HUES64 (cell line): ENCODE results near the gene UBA5.

ENCODE experiments used
- H3K27ac ChIP-seq: 2 replicates; pipeline ENCODE4 v1.7.0; 2013; ENCODE audit warnings: low read depth, low read length, inconsistent platforms
- H3K27me3 ChIP-seq: 2 replicates; pipeline ENCODE4 v1.6.1; 2013; ENCODE audit warnings: mild to moderate bottlenecking, low read length; ENCODE audit not compliant: insufficient read depth
- H3K36me3 ChIP-seq: 2 replicates; pipeline ENCODE4 v1.6.1; 2013; ENCODE audit warnings: mild to moderate bottlenecking, low read length; ENCODE audit not compliant: insufficient read depth
- H3K4me1 ChIP-seq: 2 replicates; pipeline ENCODE4 v1.6.1; 2013; ENCODE audit warnings: mild to moderate bottlenecking, low read length, moderate library complexity; ENCODE audit not compliant: insufficient read depth
- H3K4me3 ChIP-seq: 2 replicates; pipeline ENCODE4 v1.5.1; 2013; ENCODE audit warnings: mild to moderate bottlenecking, low read length, moderate library complexity
- H3K9ac ChIP-seq: 2 replicates; pipeline ENCODE4 v1.6.1; 2013; ENCODE audit warnings: mild to moderate bottlenecking, low read depth, low read length
- H3K9me3 ChIP-seq: 2 replicates; pipeline ENCODE4 v1.6.1; 2013; ENCODE audit warnings: low read depth, low read length; ENCODE audit not compliant: insufficient read depth
- WGBS: fragments of 150-250, 120-280 bp; methylation state at CpG from one replicate; pipeline ENCODE4 v1.1.7; 2013; ENCODE audit warnings: missing lambda C conversion rate; 5-methylcytosine and 5-hydroxymethylcytosine counted together

UBA5 gene

DNA sequence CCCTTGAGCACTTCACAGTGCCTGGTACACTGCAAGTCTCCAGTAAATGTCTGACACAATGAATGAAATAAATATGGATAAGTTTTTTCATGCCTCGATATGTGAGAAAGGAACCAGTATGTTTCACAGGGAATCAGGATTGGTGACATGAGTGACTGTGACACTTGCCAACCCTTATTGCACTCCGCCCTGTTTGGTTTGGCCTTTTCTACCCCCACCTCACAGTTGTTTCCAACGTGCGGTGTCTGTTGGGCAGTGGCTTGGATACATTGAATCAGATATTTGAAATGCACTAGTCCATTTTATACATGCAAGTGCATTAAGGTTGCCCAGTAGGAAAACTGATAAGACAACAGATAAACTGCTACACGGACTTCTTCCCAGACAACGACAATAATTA is 60.1 kb downstream of the UBA5 start:
- Histone ChIP-seq H3K4me3 (no peak overlapping the region), H3K27me3 (no peaks in the 10 kb centered on the region), H3K4me1 (peaks cover 5% of the 10 kb centered on the region; the same call in 1 of the 2 replicates), H3K27ac (no peak overlapping the region), H3K9me3 (no peaks in the 10 kb centered on the region), H3K36me3 (peaks cover 40% of the 10 kb centered on the region), H3K9ac (no peak overlapping the region)
- 84% methylated on average over 4 of the region's 6 CpGs for WGBS

- WGBS: 7% methylated on average over 47 of the region's 47 CpGs
- Histone ChIP-seq H3K36me3 (peaks cover 26% of the 10 kb centered on the region), H3K27me3 (no peaks in the 10 kb centered on the region), H3K27ac (peak overlapping the region; percentile 85; the same call in 1 of the 2 replicates), H3K9me3 (no peaks in the 10 kb centered on the region), H3K4me3 (peak overlapping the region; percentile 92), H3K9ac (peak overlapping the region; percentile 80), H3K4me1 (peaks cover 5% of the 10 kb centered on the region; the same call in 1 of the 2 replicates)
These were observed 61.5 kb downstream of the UBA5 start for GRCh38 chr3:132721479-132722164.

- Histone ChIP-seq H3K4me3 (peak within 1 kb of the TSS; percentile 99), H3K9ac (peak within 1 kb of the TSS; percentile 83), H3K9me3 (no peaks in the 10 kb centered on the region), H3K27me3 (no peaks in the 10 kb centered on the region), H3K4me1 (peaks cover 5% of the 10 kb centered on the region; the same call in 1 of the 2 replicates), H3K27ac (peak within 1 kb of the TSS; percentile 85; the same call in 1 of the 2 replicates), H3K36me3 (peaks cover 18% of the 10 kb centered on the region)
- WGBS: under 1% methylated on average over 80 of the region's 96 CpGs
These were observed 62.3 kb downstream of the UBA5 start, which contains the start of gene NPHP3 for GRCh38 chr3:132722165-132723023. NPHP3 (minus strand) TSS chr3:132722409; CDS start chr3:132722355, 54 bp downstream.

DNA sequence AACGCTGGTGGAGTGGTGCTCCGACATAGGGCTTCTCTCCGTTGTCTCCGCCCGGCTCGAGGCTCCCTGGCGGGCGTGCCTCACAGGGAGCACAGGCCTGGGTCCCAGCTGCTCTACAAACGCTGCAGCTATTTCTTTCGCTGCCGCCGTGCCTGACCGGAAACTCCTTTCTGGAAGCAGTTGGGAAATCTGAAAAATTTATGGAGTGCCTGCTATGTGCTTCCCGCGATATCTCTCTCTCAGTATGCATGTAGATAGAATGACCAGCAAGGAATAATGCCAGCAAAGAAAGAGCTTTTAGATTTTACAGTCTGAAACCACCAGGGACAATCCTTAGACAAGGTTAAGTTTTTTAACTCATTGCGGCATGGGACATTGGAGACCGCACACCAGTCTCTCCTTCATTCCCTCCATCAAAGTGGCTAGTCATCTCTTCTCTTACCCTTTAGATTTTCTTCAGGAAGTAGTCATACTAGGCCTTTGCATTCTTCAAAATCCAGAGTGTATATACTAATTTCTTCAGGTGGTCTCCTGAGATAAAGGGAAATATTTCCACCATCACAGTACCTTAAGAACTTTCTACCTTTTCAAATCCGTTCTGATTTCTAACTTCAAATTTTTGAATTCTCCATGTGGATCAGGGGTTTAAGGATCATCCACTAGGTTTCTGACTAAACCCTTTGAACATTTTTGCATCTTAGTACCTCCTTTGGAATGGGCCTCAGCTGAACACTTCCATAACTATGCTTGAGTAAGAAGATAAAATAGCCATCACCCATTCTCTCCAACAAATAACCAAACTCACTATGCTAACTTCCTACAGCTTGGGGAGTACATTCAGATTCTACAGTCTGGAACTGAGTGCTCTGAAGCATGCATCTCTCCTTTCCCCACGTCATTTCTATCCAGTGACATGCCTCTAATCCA is 63.2 kb downstream of the UBA5 start:
- WGBS: 17% methylated on average over 19 of the region's 19 CpGs
- H3K4me3 ChIP-seq: peak overlapping the region; percentile 99
- H3K36me3 ChIP-seq: peaks cover 12% of the 10 kb centered on the region
- H3K9ac ChIP-seq: peak overlapping the region; percentile 83
- H3K27ac ChIP-seq: peak overlapping the region; percentile 80; the same call in 1 of the 2 replicates
- H3K27me3 ChIP-seq: no peaks in the 10 kb centered on the region
- H3K9me3 ChIP-seq: no peaks in the 10 kb centered on the region
- peaks cover 5% of the 10 kb centered on the region; the same call in 1 of the 2 replicates for H3K4me1 ChIP-seq

DNA sequence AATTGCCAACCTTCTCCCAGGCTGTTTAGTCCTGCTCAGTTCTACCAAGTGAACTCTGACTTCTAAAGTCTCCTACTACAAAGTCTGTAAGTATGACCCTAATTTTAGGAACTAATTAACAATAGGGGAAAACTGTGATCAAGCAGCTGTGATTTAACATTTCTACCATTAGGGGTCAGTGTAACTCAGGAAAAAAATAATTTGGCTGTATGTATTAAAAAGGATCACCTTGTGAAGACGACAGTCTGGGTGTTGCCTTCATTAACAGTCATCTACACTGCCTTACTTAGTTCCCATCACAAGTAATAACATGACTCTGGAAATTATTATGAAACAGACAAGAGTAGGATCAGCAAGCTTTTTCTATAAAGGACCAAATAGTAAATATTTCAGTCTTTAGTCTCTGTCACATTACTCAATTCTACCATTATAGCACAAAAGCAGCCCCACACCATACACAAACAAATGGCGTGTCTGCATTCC is 66.3 kb downstream of the UBA5 start:
- H3K9me3 ChIP-seq: no peaks in the 10 kb centered on the region
- no peak overlapping the region for H3K9ac ChIP-seq
- no peaks in the 10 kb centered on the region for H3K36me3 ChIP-seq
- H3K4me3 ChIP-seq: no peak overlapping the region
- peaks cover 5% of the 10 kb centered on the region; the same call in 1 of the 2 replicates for H3K4me1 ChIP-seq
- WGBS: 91% methylated on average over 1 of the region's 2 CpGs
- H3K27me3 ChIP-seq: no peaks in the 10 kb centered on the region
- no peak overlapping the region for H3K27ac ChIP-seq
